NB4 (cell line): ENCODE results near the gene ITPRID1.

Experiments used
- DNase-seq: peaks from one replicate; pipeline ENCODE4 v3.0.0; 2010; ENCODE audit warnings: low read depth
- H3K4me3 ChIP-seq: one replicate; pipeline ENCODE4 v1.5.1; 2011; ENCODE audit warnings: mild to moderate bottlenecking, low read depth, low read length, moderate library complexity
- MAX ChIP-seq: IDR thresholded peaks from 2 replicates; pipeline ENCODE4 v1.6.1; 2011; ENCODE audit warnings: low read depth, low read length
- MYC ChIP-seq: IDR thresholded peaks from 2 replicates; pipeline ENCODE4 v1.6.1; 2011; ENCODE audit warnings: low read depth, low read length
- POLR2A ChIP-seq: IDR thresholded peaks from 2 replicates; pipeline ENCODE4 v1.6.1; 2011; ENCODE audit warnings: mild to moderate bottlenecking; ENCODE audit not compliant: insufficient read length; ENCODE audit errors: extremely low read depth
- TF ChIP-seq, protein P1 (sequence below): IDR thresholded peaks from one replicate; pipeline ENCODE4 v1.5.1; 2012; ENCODE audit warnings: low read depth, low read length

ITPRID1 gene

DNA sequence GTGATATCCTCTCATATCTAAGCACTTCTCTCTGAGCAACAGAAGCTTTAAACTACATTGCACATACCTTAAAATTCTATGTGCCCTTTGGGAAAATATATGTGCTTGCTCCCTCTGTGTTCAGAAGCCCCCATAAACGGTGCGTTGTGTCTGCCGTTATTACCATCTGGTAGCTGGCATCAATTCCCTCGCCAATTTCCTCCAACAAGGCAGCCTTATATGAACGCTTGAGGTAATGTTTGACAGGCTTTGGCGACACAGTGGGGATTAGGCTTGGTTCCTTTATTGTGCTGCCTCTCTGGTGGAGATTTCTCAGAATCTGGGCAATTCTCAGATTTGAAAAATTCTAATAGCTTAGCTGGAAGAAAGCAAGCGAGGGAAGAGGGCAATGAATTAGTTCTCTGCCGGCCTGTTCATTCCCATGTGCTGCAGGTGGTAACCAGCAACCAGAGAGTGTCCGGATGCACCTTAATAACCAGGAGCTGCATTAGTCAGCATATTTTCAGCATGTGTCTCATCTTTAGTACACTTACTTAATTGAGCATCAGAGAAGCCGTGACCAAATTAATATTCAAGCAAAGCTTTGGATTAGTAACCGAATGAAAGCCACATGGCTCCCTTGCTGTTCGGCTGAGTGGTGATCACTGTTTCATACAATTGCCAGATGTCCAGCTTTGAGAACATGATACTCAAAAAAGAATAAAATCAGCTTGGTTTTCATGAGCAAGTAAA, 165.8 kb downstream of the ITPRID1 start:
- DNase-seq = no peak
- H3K4me3 ChIP-seq = no peak overlapping the region
- TF ChIP-seq, protein P1, sequence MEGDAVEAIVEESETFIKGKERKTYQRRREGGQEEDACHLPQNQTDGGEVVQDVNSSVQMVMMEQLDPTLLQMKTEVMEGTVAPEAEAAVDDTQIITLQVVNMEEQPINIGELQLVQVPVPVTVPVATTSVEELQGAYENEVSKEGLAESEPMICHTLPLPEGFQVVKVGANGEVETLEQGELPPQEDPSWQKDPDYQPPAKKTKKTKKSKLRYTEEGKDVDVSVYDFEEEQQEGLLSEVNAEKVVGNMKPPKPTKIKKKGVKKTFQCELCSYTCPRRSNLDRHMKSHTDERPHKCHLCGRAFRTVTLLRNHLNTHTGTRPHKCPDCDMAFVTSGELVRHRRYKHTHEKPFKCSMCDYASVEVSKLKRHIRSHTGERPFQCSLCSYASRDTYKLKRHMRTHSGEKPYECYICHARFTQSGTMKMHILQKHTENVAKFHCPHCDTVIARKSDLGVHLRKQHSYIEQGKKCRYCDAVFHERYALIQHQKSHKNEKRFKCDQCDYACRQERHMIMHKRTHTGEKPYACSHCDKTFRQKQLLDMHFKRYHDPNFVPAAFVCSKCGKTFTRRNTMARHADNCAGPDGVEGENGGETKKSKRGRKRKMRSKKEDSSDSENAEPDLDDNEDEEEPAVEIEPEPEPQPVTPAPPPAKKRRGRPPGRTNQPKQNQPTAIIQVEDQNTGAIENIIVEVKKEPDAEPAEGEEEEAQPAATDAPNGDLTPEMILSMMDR = no peak
- TF ChIP-seq POLR2A (no peak), MYC (no peak), MAX (no peak)

DNA sequence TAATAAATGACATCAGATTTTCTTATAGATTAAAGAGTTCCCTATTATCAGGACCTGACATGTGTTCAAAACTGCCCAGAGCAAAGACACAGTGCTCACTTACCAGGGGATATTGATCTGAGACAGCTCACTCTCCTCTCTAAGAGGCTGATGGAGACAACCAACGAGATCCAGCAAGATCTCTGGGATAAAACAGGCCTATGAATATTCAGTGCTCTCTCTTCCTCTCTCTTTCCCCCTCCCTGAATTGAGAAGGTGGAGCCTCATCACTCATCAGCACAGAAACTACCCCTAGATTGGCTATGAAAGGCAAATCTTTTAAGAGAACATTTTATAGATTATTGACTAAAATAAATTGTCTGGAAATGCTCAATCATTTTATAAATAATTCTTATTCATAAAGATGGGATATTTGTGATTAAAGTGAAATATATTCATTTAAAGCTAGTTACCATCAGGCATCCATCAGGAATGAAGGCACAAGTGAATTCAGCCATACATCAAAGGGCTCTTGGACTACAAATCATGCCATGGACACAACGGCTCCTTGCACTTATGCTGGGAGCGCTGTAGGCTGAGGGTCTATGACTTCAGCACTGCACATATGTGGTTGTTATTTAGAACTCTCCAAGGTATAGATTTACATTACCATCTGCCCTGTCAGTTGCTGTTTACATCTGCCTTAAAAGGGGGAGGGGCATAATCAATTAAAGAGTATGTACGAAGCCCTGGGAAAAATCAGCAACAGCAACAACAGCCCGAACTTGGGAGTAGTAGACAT, 169.7 kb downstream of the ITPRID1 start:
- TF ChIP-seq MAX = no peak
- TF ChIP-seq POLR2A = no peak
- TF ChIP-seq, protein P1 = no peak
- TF ChIP-seq MYC = no peak
- no peak for DNase-seq
- H3K4me3 ChIP-seq = no peak overlapping the region

GRCh38 chr7:31687024-31687748, 173.3 kb downstream of the ITPRID1 start, which contains the start of gene PPP1R17:
PPP1R17 (plus strand) TSS chr7:31687215; CDS start chr7:31692442, 5,227 bp downstream.
- no peak for DNase-seq
- H3K4me3 ChIP-seq = no peak within 1 kb of the TSS
- TF ChIP-seq POLR2A (no peak), MAX (no peak), MYC (no peak)

DNA sequence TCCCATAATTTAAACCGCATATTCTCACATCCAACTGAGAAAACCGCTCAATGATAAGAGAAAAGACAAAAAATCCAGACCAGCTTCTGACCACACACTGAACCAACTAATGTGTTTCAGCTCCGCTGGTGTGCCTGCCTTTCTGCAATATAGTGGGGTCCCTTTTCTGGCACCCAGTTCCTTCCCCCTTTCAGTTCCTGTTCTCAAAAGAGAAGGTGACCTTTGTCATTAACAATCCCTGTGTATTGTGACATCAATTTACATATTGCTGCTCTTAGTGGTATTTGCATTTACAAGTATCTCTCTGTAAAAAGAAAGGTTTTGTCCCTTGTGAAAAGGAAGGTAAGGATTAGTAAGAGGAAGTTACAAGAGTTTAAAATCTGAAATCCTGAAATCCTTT, 174.5 kb downstream of the ITPRID1 start:
- TF ChIP-seq MAX (no peak), POLR2A (no peak), MYC (no peak)
- TF ChIP-seq, protein P1 = no peak
- no peak for DNase-seq
- no peak overlapping the region for H3K4me3 ChIP-seq

DNA sequence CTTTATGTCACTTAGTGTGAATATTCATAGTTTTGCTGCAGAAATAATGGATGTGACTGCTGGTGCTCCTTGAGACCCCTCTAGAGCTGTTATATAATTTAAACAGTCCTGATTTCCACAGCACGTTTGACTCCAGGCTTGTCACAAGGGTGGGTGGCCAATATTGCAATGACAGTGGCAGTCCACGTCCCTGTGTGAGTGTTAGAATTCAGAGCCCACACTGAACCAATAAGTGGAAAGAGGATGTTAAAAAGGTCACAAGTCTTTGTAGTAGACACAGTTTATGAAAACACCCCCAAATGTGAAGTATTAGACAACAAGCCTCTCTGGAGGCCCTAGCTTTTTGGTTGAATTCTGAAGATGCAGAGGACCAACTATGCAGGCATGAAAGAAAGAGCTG, 175.1 kb downstream of the ITPRID1 start:
- no peak for DNase-seq
- no peak overlapping the region for H3K4me3 ChIP-seq
- TF ChIP-seq MYC (no peak), POLR2A (no peak), MAX (no peak)
- TF ChIP-seq, protein P1 = no peak

DNA sequence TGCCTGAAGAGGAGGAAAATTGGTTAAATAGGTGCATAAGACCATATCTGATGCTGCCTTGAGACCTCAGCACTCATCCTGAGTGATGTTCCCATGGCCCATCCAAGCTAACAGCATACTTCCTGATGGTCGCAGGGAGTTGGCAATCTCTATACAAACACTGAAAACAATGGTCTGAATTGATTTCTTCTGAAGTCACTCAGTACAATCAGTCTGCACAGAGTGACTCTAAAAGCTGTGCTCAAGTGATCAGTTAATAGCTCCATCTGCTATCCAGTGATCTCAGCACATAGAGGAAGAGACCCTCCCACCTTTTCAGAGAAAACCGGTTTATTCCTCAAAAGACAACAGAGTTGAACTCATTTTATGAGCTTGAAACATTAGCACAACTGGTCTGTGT, 177.0 kb downstream of the ITPRID1 start:
- H3K4me3 ChIP-seq = no peak overlapping the region
- no peak for TF ChIP-seq MYC
- no peak for TF ChIP-seq MAX
- no peak for TF ChIP-seq POLR2A
- TF ChIP-seq, protein P1 = no peak
- DNase-seq = no peak
